Measurements from ENCODE around the gene OTP. TPM values are rescaled to one million over a fixed set of nuclear protein-coding genes. Genes with fewer than 3 reads are reported as not detected.

The OTP gene
- total RNA-seq, 1 donor from 2014 or later, result not detected

GRCh38 chr5:77641963-77642737 lies 3.6 kb upstream of the OTP start:
- no peak for DNase-seq (ENCODE audit: low spot score)
- intact Hi-C loops (cut with DNase I), result loop anchor here (5.0 to 10.0 kb wide), 3 partner anchors 135 to 363 kb away; partner anchors contain the start of gene TBCA

- no peak for DNase-seq (ENCODE audit: low spot score)
- intact Hi-C loops (cut with DNase I), result loop anchor here (5.0 to 10.0 kb wide), 3 partner anchors 136 to 363 kb away; partner anchors contain the start of gene TBCA
Observed at GRCh38 chr5:77641397-77641943, 3.0 kb upstream of the OTP start.

GRCh38 chr5:77640589-77641396 lies 2.3 kb upstream of the OTP start:
- intact Hi-C loops (cut with DNase I), result loop anchor here (5.0 to 10.0 kb wide), 3 partner anchors 137 to 364 kb away; partner anchors contain the start of gene TBCA
- no peak for DNase-seq (ENCODE audit: low spot score)

- intact Hi-C loops (cut with DNase I), result no loop called here
- DNase-seq (ENCODE audit: low spot score), result no peak
Observed at GRCh38 chr5:77638763-77639671, 504 bp upstream of the OTP start.

GRCh38 chr5:77637170-77637997 lies 1.1 kb downstream of the OTP start:
- no peak for DNase-seq (ENCODE audit: low spot score)
- intact Hi-C loops (cut with DNase I), result no loop called here

- intact Hi-C loops (cut with DNase I), result no loop called here
- DNase-seq (ENCODE audit: low spot score), result no peak
Observed at GRCh38 chr5:77636641-77637169, 1.8 kb downstream of the OTP start.

- intact Hi-C loops (cut with DNase I), result no loop called here
- DNase-seq (ENCODE audit: low spot score), result no peak
Observed at GRCh38 chr5:77635917-77636640, 2.4 kb downstream of the OTP start.

GRCh38 chr5:77635067-77635916 lies 3.2 kb downstream of the OTP start:
- intact Hi-C loops (cut with DNase I), result no loop called here
- DNase-seq (ENCODE audit: low spot score), result no peak

GRCh38 chr5:77633709-77634108 lies 4.8 kb downstream of the OTP start:
- intact Hi-C loops (cut with DNase I), result no loop called here
- DNase-seq (ENCODE audit: low spot score), result no peak

GRCh38 chr5:77633207-77633675 lies 5.3 kb downstream of the OTP start:
- no peak for DNase-seq (ENCODE audit: low spot score)
- intact Hi-C loops (cut with DNase I), result no loop called here

GRCh38 chr5:77632526-77633206 lies 5.8 kb downstream of the OTP start:
- intact Hi-C loops (cut with DNase I), result no loop called here
- DNase-seq (ENCODE audit: low spot score), result no peak

GRCh38 chr5:77630114-77630680 lies 8.3 kb downstream of the OTP start:
- intact Hi-C loops (cut with DNase I), result no loop called here
- no peak for DNase-seq (ENCODE audit: low spot score)

- intact Hi-C loops (cut with DNase I), result no loop called here
- no peak for DNase-seq (ENCODE audit: low spot score)
Observed at GRCh38 chr5:77629509-77630113, 8.9 kb downstream of the OTP start.

- intact Hi-C loops (cut with DNase I), result no loop called here
- no peak for DNase-seq (ENCODE audit: low spot score)
Observed at GRCh38 chr5:77628840-77629508, 9.5 kb downstream of the OTP start.
